Measurements from ENCODE around the gene IL1RAPL1. TPM values are rescaled to one million over a fixed set of nuclear protein-coding genes. Genes with fewer than 3 reads are reported as not detected.

The IL1RAPL1 gene
- total and polyA plus RNA-seq, 9 of the 15 experiments (the other 6 are each of a cell fraction or from before 2014, with no cell fraction given): 0.04 to 0.07 (median 0.04) TPM; not detected in 6

DNA sequence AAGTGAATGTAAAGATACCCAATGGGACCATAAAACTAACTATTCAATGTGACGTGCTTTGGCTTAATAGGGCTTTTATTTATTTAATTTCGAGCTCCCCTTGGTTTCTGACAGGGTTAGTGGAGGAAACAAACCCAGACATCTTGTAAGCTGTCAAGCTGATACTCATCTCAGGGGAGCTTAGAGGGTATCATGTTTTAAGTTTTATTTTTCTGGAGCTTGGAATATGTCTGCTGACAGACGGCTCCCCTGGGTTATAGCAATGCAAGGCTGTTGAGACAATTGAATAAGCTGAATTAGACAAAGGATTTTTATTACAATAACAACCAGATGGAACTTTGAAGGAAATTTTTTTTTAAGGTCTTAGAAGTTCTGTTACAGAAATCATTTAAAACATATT lies 456.5 kb downstream of the IL1RAPL1 start:
- Histone ChIP-seq H3K79me2 (ENCODE audit: control insufficient read depth, insufficient read depth, low read length) (no peaks in the 10 kb centered on the region), H3K27ac (ENCODE audit: extremely low read depth, low read depth, low read length) (no peak overlapping the region), H3K4me2 (ENCODE audit: insufficient read depth, low read length) (no peak overlapping the region), H2AFZ (ENCODE audit: low read depth, low read length) (no peak overlapping the region), H3K9me1 (ENCODE audit: control insufficient read depth, insufficient read depth, low read length) (no peaks in the 10 kb centered on the region), H3K9ac (ENCODE audit: insufficient read depth in 1 of 2, low read depth in 2 of 2, low read length in 2 of 2) (no peak overlapping the region), H3K36me3 (ENCODE audit: control insufficient read depth, insufficient read depth, low read length) (no peaks in the 10 kb centered on the region), H3K4me3 (no peak overlapping the region), H3K4me1 (replicated peaks in 1 of 2; ENCODE audit: control insufficient read depth in 2 of 2, insufficient read depth in 2 of 2, low read length in 2 of 2) (no peaks in the 10 kb centered on the region), H3K9me3 (replicated peaks; ENCODE audit: control insufficient read depth, insufficient read depth, low read depth, low read length) (no peaks in the 10 kb centered on the region), H3K27me3 (ENCODE audit: control insufficient read depth in 2 of 2, insufficient read depth in 2 of 2, low read length in 2 of 2) (no peaks in the 10 kb centered on the region), H4K20me1 (replicated peaks; ENCODE audit: control insufficient read depth, insufficient read depth, low read length) (no peaks in the 10 kb centered on the region)
- ChIA-PET POLR2A (no interaction called here), CTCF (ENCODE audit: low intra/inter-chr PET ratio) (no interaction called here)
- TF ChIP-seq, protein P1, sequence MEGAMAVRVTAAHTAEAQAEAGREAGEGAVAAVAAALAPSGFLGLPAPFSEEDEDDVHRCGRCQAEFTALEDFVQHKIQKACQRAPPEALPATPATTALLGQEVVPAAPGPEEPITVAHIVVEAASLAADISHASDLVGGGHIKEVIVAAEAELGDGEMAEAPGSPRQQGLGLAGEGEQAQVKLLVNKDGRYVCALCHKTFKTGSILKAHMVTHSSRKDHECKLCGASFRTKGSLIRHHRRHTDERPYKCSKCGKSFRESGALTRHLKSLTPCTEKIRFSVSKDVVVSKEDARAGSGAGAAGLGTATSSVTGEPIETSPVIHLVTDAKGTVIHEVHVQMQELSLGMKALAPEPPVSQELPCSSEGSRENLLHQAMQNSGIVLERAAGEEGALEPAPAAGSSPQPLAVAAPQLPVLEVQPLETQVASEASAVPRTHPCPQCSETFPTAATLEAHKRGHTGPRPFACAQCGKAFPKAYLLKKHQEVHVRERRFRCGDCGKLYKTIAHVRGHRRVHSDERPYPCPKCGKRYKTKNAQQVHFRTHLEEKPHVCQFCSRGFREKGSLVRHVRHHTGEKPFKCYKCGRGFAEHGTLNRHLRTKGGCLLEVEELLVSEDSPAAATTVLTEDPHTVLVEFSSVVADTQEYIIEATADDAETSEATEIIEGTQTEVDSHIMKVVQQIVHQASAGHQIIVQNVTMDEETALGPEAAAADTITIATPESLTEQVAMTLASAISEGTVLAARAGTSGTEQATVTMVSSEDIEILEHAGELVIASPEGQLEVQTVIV (CRISPR knock-in tag; IDR thresholded peaks at IDR 0.05; ENCODE audit: borderline replicate concordance): no peak
- no peak for TF ChIP-seq PREB (CRISPR knock-in tag; IDR thresholded peaks at IDR 0.05)
- intact Hi-C loops (cut with micrococcal nuclease): no loop called here
- BruUV-seq (replicated peaks): no TSS peak
- 4% methylated on average over 3 of the region's 3 CpGs for WGBS (ENCODE audit: insufficient coverage, low coverage, missing lambda C conversion rate)
- in situ Hi-C loops (cut with MboI): no loop called here
- no peak for DNase-seq (ENCODE audit: extremely low read depth in 1 of 4, low spot score in 3 of 4)
- no peak for ATAC-seq
- FAIRE-seq: no peak

All from K562 (cell line).